Measurements from ENCODE around the gene MRPL2. TPM values are rescaled to one million over a fixed set of nuclear protein-coding genes. Genes with fewer than 3 reads are reported as not detected.
A peak's percentile ranks its signal among the peaks of the same experiment; 100 is the strongest.

The MRPL2 gene
- total RNA-seq, result 71.8 TPM

DNA sequence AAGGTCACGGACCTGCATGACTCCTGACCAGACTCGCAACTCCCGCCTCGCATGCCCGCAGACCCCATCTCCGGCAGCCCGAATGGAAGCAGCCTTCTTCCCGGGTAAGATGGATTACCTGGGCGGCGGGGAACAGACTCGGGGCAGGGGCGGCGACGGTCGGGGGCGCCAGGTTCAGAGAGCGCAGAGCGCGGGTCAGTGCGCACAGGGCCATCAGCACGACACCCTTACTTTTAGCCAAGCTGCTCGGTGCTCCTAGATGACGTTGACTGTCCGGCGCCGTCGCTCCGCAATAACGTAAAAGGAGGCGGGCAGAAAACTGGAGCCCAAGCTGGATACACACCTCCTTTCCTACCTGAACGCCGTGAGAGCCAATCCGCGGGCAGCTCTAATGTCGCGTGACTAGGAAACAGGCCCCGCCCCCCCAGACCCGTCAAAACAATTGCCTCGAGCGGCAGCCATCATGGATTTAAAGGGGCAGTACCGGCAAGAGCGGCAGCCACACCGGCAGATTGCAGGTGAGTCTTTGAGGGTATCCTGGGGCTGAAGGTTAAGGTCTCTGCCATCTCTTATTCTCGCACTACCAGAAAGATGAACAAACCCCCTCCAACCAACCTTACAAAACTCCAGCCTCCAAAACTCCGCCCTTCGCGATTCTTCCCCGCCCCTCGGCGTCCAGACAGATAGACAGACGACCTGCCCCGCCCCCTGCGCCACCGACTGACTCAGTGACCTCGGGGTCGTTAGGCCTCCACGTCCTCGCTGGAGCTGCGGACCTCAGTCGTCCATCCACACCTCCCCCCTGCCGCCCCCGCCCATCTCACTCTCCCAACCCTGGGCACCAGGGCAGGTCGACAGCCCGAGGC is at the start of gene MRPL2, which contains the start of gene KLC4:
TSS of gene MRPL2 (minus strand) at position 267 of the 866 bp plus-strand sequence. CDS start at position 214, 53 bp downstream.
TSS of gene KLC4 (plus strand) at position 464 of the 866 bp plus-strand sequence. CDS start 1,705 bp downstream, outside the sequence.
- DNase-seq (ENCODE audit: low spot score) (peak; percentile 100), ATAC-seq (peak; percentile 85)

DNA sequence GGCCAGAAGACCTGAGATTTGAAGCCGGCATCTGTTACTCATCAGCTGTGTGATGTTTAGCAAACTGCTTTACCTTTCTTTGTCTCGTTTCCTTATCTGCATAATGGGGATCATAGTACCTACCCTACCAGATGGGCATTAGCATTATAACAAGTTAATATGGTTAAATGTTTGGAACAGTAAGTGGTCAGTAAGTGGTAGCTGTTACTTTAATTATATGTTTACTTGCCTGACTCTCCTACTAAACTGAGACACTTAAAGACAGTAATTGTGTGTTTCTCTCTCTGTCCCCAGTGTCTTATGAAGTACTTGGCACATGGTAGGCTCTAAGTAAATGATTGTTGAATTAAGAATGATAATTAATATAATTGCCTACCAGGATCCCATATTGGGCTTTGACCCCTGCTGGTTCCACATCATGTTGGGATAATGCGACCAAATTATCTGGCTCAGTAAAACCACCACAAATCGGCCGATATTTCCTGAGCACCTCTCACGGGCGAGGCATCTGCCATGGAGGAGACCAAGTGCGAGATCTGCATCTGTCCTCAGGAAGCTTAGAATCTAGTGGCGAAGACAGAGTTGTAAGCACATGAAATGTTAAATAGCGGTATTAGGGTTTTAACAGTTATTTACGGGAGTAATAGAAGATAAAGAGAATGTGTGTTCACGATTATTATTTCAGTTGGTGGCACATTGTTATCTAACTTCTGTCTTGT is 48.3 kb upstream of the MRPL2 start:
- ATAC-seq (no peak), DNase-seq (ENCODE audit: low spot score) (no peak)

GRCh38 chr6:43105538-43106222 is 46.4 kb upstream of the MRPL2 start:
- DNase-seq (ENCODE audit: low spot score), result no peak
- ATAC-seq, result no peak

DNA sequence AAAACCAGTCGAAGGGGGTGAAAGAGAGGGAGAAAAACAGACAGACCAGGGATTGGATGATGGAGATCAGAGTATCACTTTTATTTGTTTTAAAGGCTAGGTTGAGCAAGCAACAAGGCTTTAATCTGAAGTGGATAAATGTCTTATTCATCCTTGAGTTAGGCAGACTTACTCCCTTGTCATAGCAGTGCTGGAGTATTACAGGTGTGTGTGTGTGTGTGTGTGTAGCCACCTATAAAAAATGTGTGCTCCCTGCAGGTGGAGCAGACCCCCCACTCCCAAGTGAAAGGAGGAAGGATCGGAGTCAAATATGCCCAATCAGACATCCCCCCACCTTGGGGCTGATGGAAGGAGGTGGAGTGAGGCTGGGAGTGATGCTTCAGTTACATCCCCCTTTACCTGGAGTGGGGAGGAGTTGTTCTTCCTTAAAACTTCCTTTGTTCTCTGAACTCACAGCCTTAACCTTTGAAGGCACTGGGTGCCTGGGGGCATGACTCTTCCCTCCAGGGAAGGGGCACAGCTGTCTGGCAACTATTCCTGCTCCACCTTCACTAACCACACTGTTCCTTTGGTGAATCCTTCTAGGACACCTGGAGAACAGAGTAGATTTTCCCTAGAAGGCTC is 44.1 kb upstream of the MRPL2 start:
- ATAC-seq (no peak), DNase-seq (ENCODE audit: low spot score) (no peak)

GRCh38 chr6:43101497-43101896 is 42.3 kb upstream of the MRPL2 start:
- DNase-seq (ENCODE audit: low spot score) (no peak), ATAC-seq (no peak)

DNA sequence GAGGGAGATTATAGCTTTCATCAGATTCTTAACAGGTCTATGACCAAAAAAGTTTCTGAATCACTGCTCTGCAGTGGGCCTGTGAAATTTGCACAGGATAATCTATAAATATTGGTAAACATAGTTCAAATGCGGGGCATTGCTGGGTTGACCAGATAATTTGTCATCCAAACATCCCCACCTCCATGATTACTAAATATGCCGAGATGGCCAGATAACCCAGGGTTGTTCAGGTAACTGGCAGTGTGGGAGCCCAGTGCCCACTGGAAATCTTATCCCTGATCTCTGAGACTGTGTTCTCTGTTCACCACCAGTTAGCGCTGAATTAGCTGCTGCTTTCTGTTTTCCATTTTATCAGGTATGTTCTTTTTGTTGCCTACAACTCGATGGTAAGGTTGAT is 38.3 kb upstream of the MRPL2 start:
- DNase-seq (ENCODE audit: low spot score) (no peak), ATAC-seq (no peak)

- ATAC-seq (no peak), DNase-seq (ENCODE audit: low spot score) (no peak)
Measured at GRCh38 chr6:43097098-43097489, 37.9 kb upstream of the MRPL2 start.

DNA sequence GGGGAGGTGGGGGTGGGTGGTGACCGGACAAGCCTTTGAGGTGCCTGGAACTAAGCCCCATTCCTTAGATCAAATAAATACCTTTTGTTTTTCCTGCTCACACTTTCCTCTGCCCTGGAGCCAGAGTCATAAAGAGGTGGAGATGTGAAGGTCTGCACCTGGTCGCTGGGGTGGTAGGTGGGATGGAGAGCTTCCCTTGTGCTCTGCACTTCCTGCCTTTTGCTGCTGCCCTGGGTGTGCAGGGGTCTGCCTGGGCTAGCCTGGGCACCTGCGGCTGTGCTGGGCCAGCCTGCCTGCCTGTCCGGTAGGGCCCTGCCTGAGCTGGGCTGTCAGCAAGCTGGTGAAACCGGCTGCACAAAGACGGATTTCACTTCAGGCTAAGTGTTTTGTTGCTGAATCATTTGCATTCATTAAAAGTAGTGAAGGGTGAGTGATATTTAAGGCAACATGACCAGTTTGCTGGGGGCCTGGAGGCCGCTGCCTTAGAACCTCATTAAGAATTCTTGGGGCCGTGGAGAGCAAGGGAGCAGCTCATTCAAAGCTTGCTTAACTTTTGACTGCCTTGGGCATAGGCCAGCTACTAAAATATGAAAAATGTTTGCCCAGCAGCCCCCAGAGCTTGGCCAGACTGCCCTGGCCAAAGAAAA is 37.3 kb upstream of the MRPL2 start:
- no peak for DNase-seq (ENCODE audit: low spot score)
- no peak for ATAC-seq

DNA sequence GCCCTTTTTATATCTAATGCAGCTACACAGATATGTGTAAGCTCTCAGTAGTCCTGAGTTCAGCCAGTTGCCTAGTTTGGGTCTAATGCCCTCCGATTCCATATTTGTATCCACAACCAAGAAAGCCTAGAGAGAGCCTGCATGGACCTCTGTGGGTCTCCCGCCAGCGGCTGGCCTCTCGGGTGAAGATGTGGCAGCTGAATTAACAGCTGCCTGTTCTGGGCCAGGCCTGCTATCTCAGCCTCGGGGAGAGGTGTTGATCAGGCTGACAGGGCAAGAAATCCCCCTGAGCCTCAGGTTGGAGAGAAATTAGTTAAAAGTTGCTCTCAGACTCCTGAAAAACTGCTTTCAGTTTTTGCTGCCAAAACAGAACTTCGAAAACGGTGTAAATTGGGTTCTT is 36.7 kb upstream of the MRPL2 start:
- ATAC-seq (no peak), DNase-seq (ENCODE audit: low spot score) (no peak)

DNA sequence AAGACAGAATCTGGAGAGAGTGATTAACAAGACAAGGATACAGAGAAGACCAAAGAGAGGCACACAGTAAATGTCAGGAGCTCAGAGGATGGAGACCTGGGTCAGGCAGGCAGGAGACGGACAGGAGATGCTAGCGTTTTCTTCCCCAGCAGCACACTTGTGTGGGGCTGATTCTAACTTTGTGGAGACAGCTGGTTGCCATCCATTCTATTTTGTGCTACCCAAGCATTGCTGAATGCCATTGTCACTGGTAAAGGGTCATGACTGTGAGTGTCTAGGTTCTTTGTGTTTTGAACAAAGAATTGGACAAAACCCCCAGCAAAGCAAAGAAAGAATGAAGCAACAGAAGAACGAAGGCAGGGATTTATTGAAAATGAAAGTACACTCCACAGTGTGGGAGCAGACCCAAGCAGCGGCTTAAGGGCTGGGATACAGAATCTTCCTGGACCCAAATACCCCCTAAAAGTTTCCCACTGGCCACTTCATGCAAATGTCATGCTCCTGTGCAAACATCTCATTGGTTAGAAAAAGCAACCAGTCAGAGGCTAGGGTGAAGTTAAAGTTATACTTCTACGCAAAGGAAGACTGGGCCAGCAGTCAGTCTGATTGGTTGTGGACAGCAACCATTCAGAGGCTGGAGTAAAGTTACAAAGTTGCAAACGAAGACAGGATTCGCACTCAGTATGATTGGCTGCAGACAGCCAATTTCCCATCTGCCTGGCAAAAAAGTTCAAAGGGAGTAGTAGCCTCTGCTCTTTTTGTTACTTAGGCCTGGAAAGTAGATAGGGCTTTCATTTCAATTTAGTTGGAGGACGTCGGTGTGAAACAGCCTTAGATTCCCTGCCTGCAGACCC is 34.4 kb upstream of the MRPL2 start:
- ATAC-seq, result peak; percentile 90
- DNase-seq (ENCODE audit: low spot score), result no peak

DNA sequence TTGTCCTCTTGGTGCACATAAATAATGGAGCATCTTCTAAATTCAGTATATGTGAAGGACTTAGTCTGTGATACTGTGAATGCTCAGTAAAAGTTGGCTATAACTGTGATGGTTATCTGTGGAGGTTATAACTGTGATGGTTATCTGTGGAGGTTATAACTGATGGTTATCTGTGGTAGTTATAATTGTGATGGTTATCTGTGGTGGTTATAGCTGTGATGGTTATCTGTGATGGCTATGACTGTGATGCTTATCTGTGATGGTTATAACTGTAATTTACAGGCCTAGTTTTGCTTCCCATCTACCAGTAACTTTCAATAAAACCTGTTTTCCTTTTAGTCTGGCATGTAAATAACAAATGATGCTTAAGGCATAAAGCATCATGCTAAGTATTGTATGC is 33.4 kb upstream of the MRPL2 start:
- DNase-seq (ENCODE audit: low spot score) (no peak), ATAC-seq (no peak)

GRCh38 chr6:43091436-43091991 is 32.3 kb upstream of the MRPL2 start:
- DNase-seq (ENCODE audit: low spot score), result no peak
- no peak for ATAC-seq

- no peak for DNase-seq (ENCODE audit: low spot score)
- ATAC-seq, result no peak
Measured at GRCh38 chr6:43091020-43091419, 31.8 kb upstream of the MRPL2 start.

GRCh38 chr6:43090559-43090956 is 31.3 kb upstream of the MRPL2 start:
- ATAC-seq (no peak), DNase-seq (ENCODE audit: low spot score) (no peak)

DNA sequence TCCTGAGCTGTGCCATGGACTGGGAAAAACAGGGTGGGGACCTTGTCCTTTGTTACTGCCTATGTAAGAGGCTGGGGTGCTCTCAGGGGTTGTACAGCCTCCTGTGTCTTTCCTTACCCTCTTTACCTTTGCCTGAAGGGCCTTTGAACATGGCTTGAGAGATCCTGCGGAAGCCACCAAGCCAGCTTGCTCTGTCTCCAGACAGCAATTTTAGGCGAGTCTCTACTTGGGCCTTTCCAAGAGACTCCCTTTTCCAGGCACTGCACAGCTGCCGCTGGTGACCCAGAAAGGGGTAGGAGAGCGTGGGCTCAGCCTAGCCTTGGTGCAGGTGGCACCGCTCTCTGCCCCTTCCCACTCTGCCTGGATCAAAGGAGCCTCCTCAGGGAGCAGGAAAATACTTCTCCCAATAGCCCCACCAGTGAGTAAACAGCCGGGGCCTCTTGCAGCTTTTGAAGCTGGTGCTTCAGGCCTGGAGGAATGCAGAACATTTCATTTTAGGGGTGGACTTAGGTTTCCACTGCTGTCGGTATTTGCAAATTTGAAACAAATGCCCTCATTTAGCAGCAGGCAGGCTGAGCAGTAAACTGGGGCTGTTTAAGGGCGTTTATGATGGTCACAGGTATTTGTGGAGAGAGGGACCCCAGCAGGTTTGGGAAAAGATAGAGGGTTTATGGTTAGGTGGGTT is 30.8 kb upstream of the MRPL2 start:
- DNase-seq (ENCODE audit: low spot score), result no peak

DNA sequence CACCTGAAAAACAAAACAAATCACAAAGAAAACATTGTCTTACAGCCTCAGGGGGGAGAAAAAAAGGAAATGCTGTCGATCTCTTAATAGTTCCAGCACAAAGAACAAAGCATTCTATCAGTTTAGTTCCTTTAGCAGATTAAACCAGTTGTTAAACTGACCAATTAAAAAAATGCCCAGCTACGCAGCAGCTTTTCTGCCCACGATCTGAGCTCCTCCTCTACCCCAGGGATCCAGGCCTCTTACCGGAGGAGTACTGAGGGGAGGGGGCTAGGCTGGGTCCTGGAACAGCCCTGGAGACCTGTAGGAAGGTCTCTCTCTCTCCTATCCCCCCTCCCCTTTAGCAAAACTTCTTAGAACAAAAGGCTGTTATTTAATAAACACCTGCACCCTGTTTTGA is 30.2 kb upstream of the MRPL2 start:
- DNase-seq (ENCODE audit: low spot score), result no peak
- no peak for ATAC-seq

More for the DNA sequence above, 30.8 kb upstream of the MRPL2 start:
- ATAC-seq, result no peak

DNA sequence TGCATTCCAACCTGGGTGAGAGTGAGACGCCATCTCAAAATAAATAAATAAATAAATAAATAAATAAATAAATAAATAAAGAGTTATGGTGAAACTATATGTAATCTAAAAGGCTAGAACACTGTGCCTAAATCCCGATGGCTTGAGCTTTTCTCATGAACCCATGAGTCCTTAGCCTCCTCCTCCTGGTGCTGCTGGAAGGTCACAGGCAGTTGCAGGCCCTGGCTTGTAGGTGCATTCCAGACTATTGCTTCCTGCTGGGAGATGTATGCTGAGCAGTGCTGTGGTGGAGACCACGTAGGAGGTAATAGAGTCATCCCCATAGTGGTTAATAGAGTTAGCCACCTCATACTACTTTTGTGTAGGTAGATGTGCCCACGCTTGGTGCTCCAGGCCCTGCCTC is 29.4 kb upstream of the MRPL2 start:
- DNase-seq (ENCODE audit: low spot score) (no peak), ATAC-seq (no peak)

- DNase-seq (ENCODE audit: low spot score) (no peak), ATAC-seq (no peak)
Measured at GRCh38 chr6:43086022-43086658, 26.9 kb upstream of the MRPL2 start.

All from left lobe of liver (tissue), 2 donors.